Tibial nerve (tissue), 3 donors: ENCODE measurements around the gene LMX1B.

Source experiments
- POLR2A ChIP-seq, 2 donors: fragments of 450-650 bp; IDR thresholded peaks; one replicate each; pipeline ENCODE4 v1.6.1; 2017; ENCODE audit warnings: antibody characterized with exemption in 2 of 2, mild to moderate bottlenecking in 2 of 2, moderate library complexity in 2 of 2
- TF ChIP-seq, protein P1 (sequence below), 5 experiments: fragments of 200-600 bp in 3 of 5; fragments of 450-650 bp in 2 of 5; sonication (generic) in 3 of 5; IDR thresholded peaks; one replicate each; pipeline ENCODE4 v1.5.1; 2016 to 2019; ENCODE audit warnings: antibody characterized with exemption in 5 of 5, mild to moderate bottlenecking in 3 of 5, moderate library complexity in 2 of 5

DNA sequence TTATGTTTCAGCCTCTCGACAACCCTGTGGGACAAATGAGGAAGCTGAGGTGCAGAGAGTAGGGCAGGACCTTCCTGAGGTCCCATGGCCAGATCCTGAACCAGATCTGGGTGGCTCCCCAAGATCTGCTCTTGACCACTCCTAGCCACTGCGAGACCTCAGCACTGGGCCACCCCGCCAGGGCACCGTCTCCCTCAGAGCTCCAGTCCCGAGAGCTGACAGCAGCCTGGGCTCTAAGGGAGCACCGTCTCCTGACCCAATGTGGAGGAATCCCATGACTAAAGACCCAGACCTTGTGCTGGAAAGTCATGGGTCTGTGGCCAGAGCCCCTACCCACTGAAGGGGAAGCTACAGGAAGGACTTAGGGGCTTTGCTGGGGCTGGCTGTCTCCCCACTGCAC, 4.5 kb upstream of the LMX1B start:
- TF ChIP-seq, protein P1, sequence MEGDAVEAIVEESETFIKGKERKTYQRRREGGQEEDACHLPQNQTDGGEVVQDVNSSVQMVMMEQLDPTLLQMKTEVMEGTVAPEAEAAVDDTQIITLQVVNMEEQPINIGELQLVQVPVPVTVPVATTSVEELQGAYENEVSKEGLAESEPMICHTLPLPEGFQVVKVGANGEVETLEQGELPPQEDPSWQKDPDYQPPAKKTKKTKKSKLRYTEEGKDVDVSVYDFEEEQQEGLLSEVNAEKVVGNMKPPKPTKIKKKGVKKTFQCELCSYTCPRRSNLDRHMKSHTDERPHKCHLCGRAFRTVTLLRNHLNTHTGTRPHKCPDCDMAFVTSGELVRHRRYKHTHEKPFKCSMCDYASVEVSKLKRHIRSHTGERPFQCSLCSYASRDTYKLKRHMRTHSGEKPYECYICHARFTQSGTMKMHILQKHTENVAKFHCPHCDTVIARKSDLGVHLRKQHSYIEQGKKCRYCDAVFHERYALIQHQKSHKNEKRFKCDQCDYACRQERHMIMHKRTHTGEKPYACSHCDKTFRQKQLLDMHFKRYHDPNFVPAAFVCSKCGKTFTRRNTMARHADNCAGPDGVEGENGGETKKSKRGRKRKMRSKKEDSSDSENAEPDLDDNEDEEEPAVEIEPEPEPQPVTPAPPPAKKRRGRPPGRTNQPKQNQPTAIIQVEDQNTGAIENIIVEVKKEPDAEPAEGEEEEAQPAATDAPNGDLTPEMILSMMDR (IDR thresholded peaks at IDR 0.05), result no peak
- TF ChIP-seq POLR2A (IDR thresholded peaks at IDR 0.05), result no peak
